Subcutaneous adipose tissue (tissue), 4 donors: ENCODE results near the gene POLR2L. TPM values are rescaled to one million over a fixed set of nuclear protein-coding genes. Genes with fewer than 3 reads are reported as not detected.

Experiments
- CTCF ChIP-seq: fragments of 450-650 bp; IDR thresholded peaks from one replicate; pipeline ENCODE4 v1.5.1; 2016; ENCODE audit warnings: low read depth, mild to moderate bottlenecking, control low read depth, antibody characterized with exemption, moderate library complexity
- total RNA-seq, 4 donors: library from RNA; depleted of rRNA; stranded (reverse); fragments of >200 nt; gene quantifications; one replicate each; pipeline ENCODE4 v1.1.0, GENCODE V29; 2016

POLR2L gene
- total RNA-seq, 4 donors from 2014 or later: 80.7 to 158 (median 117) TPM

GRCh38 chr11:853682-854448, 11.5 kb upstream of the POLR2L start:
- no peak for TF ChIP-seq CTCF

DNA sequence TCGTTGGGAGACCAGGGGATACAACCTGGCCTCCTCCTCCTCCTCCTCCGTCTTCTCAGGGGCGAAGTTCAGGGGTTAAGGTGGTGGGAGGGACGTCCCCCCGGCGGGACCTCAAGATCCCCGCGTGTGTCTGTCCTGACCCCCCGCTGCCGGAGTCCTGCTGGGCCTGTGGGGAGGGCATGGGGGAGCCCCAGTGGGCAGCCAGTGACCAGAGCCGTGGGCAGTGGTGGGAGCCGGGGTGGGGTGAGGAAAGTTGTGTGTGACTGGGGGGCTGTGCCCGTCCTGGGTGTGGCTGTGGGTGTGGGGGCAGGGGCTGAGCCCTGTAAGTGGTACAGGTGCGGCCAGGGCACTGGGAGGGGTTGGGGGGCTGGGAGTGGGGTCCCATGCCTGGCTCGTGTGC, 10.4 kb upstream of the POLR2L start:
- no peak for TF ChIP-seq CTCF

DNA sequence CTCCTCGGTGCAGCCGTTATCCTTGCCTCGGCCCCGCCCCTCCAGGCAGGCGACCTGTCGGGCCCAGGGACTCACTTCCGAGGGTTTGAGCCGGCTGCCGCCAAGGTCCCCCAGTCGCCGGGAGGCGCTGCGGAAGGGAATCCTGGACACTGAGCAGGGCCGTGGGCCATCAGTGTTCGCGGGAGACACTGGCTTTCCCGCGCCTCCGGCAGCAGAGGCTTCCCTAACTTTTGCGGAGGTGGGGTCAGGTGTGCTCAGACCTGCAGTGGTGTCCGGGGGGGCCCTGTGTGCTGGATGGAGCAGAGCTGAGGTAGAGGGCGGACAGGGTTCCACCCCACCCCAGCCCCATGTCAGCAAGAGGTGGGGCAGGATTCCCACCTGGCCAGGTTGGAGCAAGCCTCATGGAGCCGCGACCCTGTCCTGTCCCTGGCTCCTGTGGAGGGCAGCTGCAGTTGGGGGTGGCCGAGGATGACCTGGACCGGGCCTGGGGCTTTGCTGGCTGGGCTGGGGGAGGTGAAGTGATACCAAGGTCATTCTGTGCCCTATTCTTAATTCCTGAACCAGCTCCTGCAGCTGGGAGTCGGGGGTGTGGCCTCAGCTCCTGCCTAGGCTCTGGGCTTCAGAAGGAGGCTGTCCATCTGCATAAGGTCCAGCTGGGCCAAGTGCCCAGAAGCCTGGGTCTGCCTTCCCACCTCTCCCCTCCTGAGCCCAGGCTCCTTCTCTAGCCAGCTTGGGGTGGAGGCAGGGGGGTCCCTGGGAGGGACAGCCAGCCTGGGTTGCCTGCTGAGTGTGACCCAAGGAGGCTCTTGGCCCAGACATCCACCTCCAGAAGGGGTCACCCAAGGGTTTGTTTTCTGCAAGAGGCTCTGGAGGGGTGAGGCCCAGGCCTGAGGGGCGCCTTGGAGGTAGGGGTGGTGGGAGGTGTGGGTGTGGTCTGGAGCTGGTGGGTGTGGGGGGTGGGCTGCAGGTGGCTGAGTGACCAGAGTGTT, 8.7 kb upstream of the POLR2L start:
- TF ChIP-seq CTCF: no peak

DNA sequence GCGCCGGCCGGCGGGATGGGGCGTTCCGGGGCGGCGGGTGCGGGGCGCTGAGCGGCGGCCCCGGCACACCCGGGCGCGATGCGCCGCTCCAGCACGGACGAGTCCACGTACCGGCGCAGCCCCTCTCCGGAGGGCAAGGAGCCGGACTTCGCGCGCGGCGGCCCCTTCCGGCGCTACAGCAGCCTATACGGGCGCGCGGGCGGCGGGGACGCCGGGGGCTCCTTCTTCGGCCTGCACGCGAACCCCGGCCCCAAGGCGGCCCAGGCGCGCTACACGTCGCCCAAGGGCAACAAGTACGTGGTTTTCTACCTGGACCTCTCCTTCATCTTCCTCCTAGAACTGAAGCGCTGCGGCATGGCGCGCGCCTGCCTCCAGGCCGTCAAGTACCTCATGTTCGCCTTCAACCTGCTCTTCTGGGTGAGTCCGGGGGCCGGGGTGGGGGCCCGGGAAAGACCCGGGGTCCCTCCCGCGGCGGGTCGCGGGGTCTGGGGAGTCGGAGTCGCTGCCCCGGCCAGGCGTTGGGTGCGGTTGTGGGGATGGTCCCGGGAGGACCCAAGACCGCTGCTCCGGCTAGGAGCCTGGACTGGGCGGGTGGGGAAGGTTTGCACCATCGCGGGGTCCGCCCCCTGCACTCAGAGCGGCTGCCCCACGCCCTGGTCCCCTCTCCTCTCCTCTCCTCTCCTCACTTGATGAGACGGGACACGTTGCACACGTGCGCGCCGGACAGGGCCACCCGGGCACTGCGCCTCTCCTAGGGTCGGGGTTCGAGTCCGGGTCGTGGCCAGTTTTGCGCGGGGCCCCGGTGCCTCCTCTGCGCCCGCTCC, 7.8 kb upstream of the POLR2L start:
- TF ChIP-seq CTCF: no peak

DNA sequence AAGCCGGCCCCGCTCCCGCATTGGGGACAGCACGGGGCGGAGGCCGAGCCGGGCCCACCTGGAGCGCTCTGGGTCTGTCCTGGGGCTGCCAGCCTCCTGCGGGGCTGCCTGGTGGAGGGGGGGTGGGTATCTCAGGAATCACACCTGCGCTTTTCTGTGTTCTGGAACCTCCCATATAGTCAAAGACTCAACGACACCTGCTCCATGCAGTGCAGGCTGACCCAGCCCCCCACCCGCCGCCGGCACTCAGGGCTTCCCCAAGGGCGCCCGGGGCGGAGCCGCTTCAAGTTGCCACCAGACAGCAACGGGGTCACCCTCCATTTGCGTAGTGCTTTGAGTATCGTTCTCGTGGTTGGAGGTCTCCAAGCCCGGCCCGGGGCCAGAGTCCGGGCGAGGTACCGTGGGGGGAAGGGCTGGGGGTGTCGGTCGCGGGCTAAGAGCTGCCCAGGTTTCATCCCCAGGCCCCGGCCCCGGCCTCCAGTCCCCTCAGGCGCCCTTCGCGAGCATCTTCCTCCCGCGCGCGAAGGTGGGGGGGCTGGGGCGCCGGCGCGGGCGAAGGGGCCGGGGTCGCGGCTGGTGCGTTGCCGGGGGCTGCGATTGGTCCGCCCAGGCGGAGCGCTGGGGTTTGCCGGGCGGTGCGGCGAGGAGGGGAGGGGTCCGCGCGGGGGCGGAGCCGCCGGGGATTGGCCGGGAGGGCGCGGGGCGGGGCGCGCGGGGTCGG, 6.9 kb upstream of the POLR2L start:
- TF ChIP-seq CTCF: no peak

GRCh38 chr11:848380-848931, 6.1 kb upstream of the POLR2L start:
- TF ChIP-seq CTCF: no peak
